ENCODE measurements around the gene ELMO3.

GRCh38 chr16:67194260-67194659, 4.7 kb upstream of the ELMO3 start:
- TF ChIP-seq POLR2A (IDR thresholded peaks at IDR 0.05) (no peak), EP300 (IDR thresholded peaks at IDR 0.05) (no peak)
- TF ChIP-seq, protein P1, sequence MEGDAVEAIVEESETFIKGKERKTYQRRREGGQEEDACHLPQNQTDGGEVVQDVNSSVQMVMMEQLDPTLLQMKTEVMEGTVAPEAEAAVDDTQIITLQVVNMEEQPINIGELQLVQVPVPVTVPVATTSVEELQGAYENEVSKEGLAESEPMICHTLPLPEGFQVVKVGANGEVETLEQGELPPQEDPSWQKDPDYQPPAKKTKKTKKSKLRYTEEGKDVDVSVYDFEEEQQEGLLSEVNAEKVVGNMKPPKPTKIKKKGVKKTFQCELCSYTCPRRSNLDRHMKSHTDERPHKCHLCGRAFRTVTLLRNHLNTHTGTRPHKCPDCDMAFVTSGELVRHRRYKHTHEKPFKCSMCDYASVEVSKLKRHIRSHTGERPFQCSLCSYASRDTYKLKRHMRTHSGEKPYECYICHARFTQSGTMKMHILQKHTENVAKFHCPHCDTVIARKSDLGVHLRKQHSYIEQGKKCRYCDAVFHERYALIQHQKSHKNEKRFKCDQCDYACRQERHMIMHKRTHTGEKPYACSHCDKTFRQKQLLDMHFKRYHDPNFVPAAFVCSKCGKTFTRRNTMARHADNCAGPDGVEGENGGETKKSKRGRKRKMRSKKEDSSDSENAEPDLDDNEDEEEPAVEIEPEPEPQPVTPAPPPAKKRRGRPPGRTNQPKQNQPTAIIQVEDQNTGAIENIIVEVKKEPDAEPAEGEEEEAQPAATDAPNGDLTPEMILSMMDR (IDR thresholded peaks at IDR 0.05): no peak

Measured in ovary (tissue), 3 donors.